GM12801 (cell line): ENCODE data around the gene ZIC1.

Experiments used
- CTCF ChIP-seq: IDR thresholded peaks from one replicate; pipeline ENCODE4 v1.5.1; 2011; ENCODE audit warnings: control low read depth; ENCODE audit not compliant: insufficient read length; ENCODE audit errors: extremely low read depth

The ZIC1 gene

DNA sequence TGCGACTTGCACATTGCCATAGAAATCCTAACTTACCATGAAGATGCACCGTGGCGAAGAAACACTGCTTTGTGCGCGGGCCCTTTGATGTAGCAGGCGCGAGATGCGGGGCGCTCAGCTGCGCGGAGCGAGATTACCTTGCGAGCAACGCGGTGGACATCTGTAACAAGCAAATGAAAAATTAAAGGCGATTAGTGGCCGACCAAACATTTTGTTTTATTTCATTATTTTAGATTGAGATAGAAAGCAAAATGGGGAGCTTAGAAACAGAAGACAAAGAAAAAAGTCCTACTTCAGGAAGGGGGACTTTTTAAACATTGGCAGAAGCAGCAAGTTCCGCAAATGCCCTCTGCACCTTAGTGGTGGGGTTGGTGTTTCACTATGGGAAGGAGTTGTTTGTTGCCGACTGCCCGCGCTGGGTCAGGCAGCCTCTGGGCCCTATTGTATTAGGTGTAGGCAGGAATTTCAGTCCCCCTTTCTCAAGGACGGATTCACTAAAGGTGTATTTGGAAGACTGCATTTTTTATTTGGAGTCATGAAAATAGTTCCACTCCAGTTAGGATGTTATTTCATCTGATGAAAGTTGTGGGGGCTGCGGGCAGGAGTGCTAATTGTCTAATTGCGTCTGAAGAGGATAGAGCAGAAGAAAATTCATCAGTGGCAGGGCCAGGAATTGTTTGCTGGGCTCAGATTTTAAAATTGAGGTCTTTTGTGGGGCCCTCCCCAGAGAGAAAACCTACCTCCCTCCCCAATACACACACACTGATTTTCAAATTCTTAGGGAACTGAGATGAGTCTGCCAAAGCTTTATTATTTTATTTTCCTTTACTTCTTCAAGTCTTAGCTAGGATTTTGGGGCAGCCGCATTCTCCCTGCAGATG is 20.2 kb upstream of the ZIC1 start:
- TF ChIP-seq CTCF, result no peak

- TF ChIP-seq CTCF, result no peak
Measured at GRCh38 chr3:147389717-147390116, 19.4 kb upstream of the ZIC1 start.

- TF ChIP-seq CTCF, result no peak
Measured at GRCh38 chr3:147390589-147391569, 18.3 kb upstream of the ZIC1 start.

- TF ChIP-seq CTCF, result no peak
Measured at GRCh38 chr3:147391781-147392624, 17.2 kb upstream of the ZIC1 start.

- no peak for TF ChIP-seq CTCF
Measured at GRCh38 chr3:147392625-147392946, 16.6 kb upstream of the ZIC1 start.

DNA sequence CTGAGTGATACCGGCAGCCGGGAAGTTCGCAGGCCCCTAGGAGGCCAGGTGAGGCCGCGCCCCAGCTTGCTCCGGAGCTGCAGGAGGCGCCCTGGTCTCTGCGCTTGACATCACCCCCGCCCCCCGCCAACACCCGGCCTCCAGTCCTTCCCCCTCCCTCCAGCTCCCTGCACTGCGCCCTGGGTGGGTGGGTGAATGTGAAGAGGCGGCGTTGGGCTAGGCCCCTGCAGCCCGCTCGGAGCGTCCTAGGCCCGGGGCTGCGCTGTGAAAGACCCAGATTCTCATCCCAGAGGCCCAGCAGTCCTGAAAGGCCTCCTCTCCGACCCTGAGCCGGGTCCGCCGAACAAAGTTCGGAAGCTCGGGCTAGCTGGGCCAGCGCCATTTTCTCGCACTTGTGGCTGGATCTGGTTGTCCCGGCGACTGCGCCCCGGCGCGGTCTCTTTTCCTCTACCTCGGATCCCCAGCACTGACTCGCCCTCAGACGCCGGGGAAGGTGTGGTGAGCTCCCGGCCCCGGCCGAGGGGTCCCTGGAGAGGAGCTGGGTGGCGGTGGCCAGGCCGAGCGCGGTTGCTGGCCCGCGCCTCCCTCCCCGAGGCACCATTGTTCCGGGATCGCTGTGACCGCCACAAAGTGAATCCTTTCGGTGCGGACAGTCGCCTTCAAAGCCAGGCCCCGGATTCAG is 15.8 kb upstream of the ZIC1 start:
- no peak for TF ChIP-seq CTCF
